NT2/D1 (cell line): Measurements from ENCODE around the gene SERPINB6.

ENCODE experiments used
- SUZ12 ChIP-seq: IDR thresholded peaks from 2 replicates; pipeline ENCODE4 v1.6.1; 2011; ENCODE audit not compliant: insufficient read length, insufficient read depth; ENCODE audit errors: extremely low read depth
- YY1 ChIP-seq: IDR thresholded peaks from 2 replicates; pipeline ENCODE4 v1.6.1; 2011; ENCODE audit not compliant: insufficient read length, insufficient read depth

GRCh38 chr6:2911171-2911570, 60.2 kb downstream of the SERPINB6 start:
- TF ChIP-seq YY1 (no peak), SUZ12 (no peak)
